B cell (primary cell): Measurements from ENCODE around the gene DHX57. TPM values are rescaled to one million over a fixed set of nuclear protein-coding genes. Genes with fewer than 3 reads are reported as not detected.

ENCODE experiments used
- ATAC-seq: fragments of 200-7000 bp; cut with Tn5 transposase; one replicate; pipeline ENCODE4 v1.10.0; 2021; ENCODE audit warnings: low read depth, mild to moderate bottlenecking, moderate number of reproducible peaks, moderate library complexity
- CTCF ChIA-PET: fragments of 350-600 bp; sonication (Branson Sonifier 250); formaldehyde crosslinking; loops from one replicate; lab custom pipeline; 2021; ENCODE audit warnings: antibody characterized with exemption, inconsistent platforms; lab: Charles Lee
- POLR2A ChIA-PET: fragments of 350-600 bp; sonication (Branson Sonifier 250); formaldehyde crosslinking; loops from one replicate; lab custom pipeline; 2021; ENCODE audit warnings: antibody characterized with exemption; lab: Charles Lee
- DNase-seq: peaks from one replicate; pipeline ENCODE4 v3.0.0; 2013
- H2AFZ ChIP-seq: 2 replicates; pipeline ENCODE4 v1.6.1; 2012; ENCODE audit warnings: mild to moderate bottlenecking, low read depth, low read length; ENCODE audit not compliant: insufficient read depth, poor library complexity, severe bottlenecking
- H3K27ac ChIP-seq, 2 donors: 1 replicate in 1 of 2; 2 replicates in 1 of 2; pipeline ENCODE4 v1.5.1; 2012 to 2013; ENCODE audit warnings: low read length in 2 of 2, mild to moderate bottlenecking in 2 of 2, moderate library complexity in 1 of 2
- H3K27me3 ChIP-seq, 4 experiments: fragments of 200-600 bp in 1 of 4; sonication (generic) in 1 of 4; replicated peaks in 1 of 4; 1 replicate in 2 of 4; 2 replicates in 2 of 4; pipeline versions ENCODE4 v1.6.1 to v1.7.0; 2013 to 2016; ENCODE audit warnings: low read length in 3 of 4, mild to moderate bottlenecking in 2 of 4, mixed read lengths in 1 of 4, moderate library complexity in 1 of 4; ENCODE audit not compliant: insufficient read depth in 4 of 4, control insufficient read depth in 3 of 4; ENCODE audit errors: control extremely low read depth in 1 of 4
- H3K36me3 ChIP-seq, 2 experiments: replicated peaks in 1 of 2; 1 replicate in 1 of 2; 2 replicates in 1 of 2; pipeline versions ENCODE4 v1.6.1 to v1.7.1; 2013; ENCODE audit warnings: low read length in 1 of 2; ENCODE audit not compliant: insufficient read depth in 2 of 2, control insufficient read depth in 1 of 2; ENCODE audit errors: control extremely low read depth in 1 of 2, extremely low read depth in 1 of 2
- H3K4me1 ChIP-seq, 2 donors: fragments of 200-600 bp in 1 of 2; sonication (generic) in 1 of 2; 1 replicate in 1 of 2; 2 replicates in 1 of 2; pipeline versions ENCODE4 v1.5.1 to v1.6.1; 2013 to 2017; ENCODE audit warnings: low read length in 2 of 2; ENCODE audit not compliant: control insufficient read depth in 2 of 2, insufficient read depth in 2 of 2
- H3K4me2 ChIP-seq: replicated peaks from 2 replicates; pipeline ENCODE3; 2012; ENCODE audit warnings: mild to moderate bottlenecking, low read depth, low read length; ENCODE audit not compliant: poor library complexity, severe bottlenecking
- H3K4me3 ChIP-seq, 5 experiments: fragments of 200-600 bp in 1 of 5; sonication (generic) in 1 of 5; 1 replicate in 3 of 5; 2 replicates in 2 of 5; pipeline versions ENCODE4 v1.5.1 to v1.7.0; 2011 to 2016; ENCODE audit warnings: low read length in 4 of 5, mild to moderate bottlenecking in 4 of 5, low read depth in 2 of 5, control low read depth in 1 of 5, moderate library complexity in 1 of 5; ENCODE audit not compliant: insufficient read depth in 1 of 5; ENCODE audit errors: control extremely low read depth in 1 of 5, extremely low read depth in 1 of 5
- H3K79me2 ChIP-seq: fragments of 200-600 bp; sonication (generic); one replicate; pipeline ENCODE4 v1.6.0; 2016; ENCODE audit warnings: low read length; ENCODE audit not compliant: control insufficient read depth, insufficient read depth
- H3K9ac ChIP-seq: fragments of 200-600 bp; sonication (generic); 2 replicates; pipeline ENCODE4 v1.6.1; 2017; ENCODE audit warnings: mild to moderate bottlenecking, low read length, moderate library complexity
- H3K9me3 ChIP-seq, 3 donors: one replicate each; pipeline versions ENCODE4 v1.6.1 to v1.7.1; 2013; ENCODE audit warnings: low read length in 2 of 3; ENCODE audit not compliant: control insufficient read depth in 2 of 3, insufficient read depth in 1 of 3; ENCODE audit errors: control extremely low read depth in 1 of 3
- H4K20me1 ChIP-seq: 2 replicates; pipeline ENCODE4 v1.6.0; 2012; ENCODE audit warnings: mild to moderate bottlenecking, low read length; ENCODE audit not compliant: insufficient read depth, control insufficient read depth, poor library complexity, severe bottlenecking
- H3K27ac Mint-ChIP-seq: one replicate; pipeline ENCODE4 v1.8.0; 2021; ENCODE audit warnings: mixed read lengths
- H3K27me3 Mint-ChIP-seq: one replicate; pipeline ENCODE4 v1.8.0; 2021; ENCODE audit warnings: mixed read lengths
- H3K4me1 Mint-ChIP-seq: one replicate; pipeline ENCODE4 v1.8.0; 2021; ENCODE audit warnings: mixed read lengths
- H3K4me3 Mint-ChIP-seq: one replicate; pipeline ENCODE4 v1.8.0; 2021; ENCODE audit warnings: mixed read lengths
- H3K9me3 Mint-ChIP-seq: one replicate; pipeline ENCODE4 v1.8.0; 2022; ENCODE audit warnings: mixed read lengths; ENCODE audit not compliant: insufficient read depth
- CTCF ChIP-seq: fragments of 200-600 bp; IDR thresholded peaks from one replicate; pipeline ENCODE4 v1.8.0; 2022; ENCODE audit warnings: antibody characterized with exemption, mild to moderate bottlenecking
- EZH2 ChIP-seq: IDR thresholded peaks from 2 replicates; pipeline ENCODE4 v1.6.1; 2012; ENCODE audit warnings: borderline replicate concordance, low read depth, mild to moderate bottlenecking, moderate library complexity, low read length; ENCODE audit not compliant: insufficient read depth, poor library complexity, severe bottlenecking
- WGBS: methylation state at CpG from one replicate; pipeline ENCODE4 v1.1.5; 2013; ENCODE audit warnings: missing lambda C conversion rate; ENCODE audit not compliant: insufficient coverage; 5-methylcytosine and 5-hydroxymethylcytosine counted together
- intact Hi-C: fragments of 100-400 bp; cut with micrococcal nuclease; formaldehyde crosslinking; loops from one replicate; pipeline ENCODE4 v1.10.0; 2022
- polyA plus RNA-seq: library from polyadenylated mRNA; depleted of rRNA; stranded (reverse); fragments of >200 nt; gene quantifications from 2 replicates; pipeline ENCODE4 v1.2.3, GENCODE V29; 2012
- total RNA-seq, 2 donors: library from RNA; stranded (reverse); fragments of 120-200 nt in 1 of 2; gene quantifications; 1 replicate in 1 of 2; 2 replicates in 1 of 2; pipeline versions ENCODE4 v1.2.3 to v1.2.4, GENCODE V29; 2013 to 2022

Gene DHX57
- total and polyA plus RNA-seq, 2 donors (not counting 1 experiment from before 2014, with no cell fraction given): 7.7 to 25.0 TPM

GRCh38 chr2:38889575-38889974 is 13.8 kb upstream of the DHX57 start, which contains the start of gene ARHGEF33:
Gene ARHGEF33 (plus strand): TSS chr2:38889875. CDS start chr2:38919448, 29,573 bp downstream.
- Mint-ChIP-seq H3K27ac (no peak within 1 kb of the TSS), H3K27me3 (no peaks in the 10 kb centered on the region), H3K4me1 (no peaks in the 10 kb centered on the region), H3K9me3 (no peaks in the 10 kb centered on the region), H3K4me3 (no peak within 1 kb of the TSS)
- DNase-seq (no peak), ATAC-seq (no peak)
- no peak within 1 kb of the TSS for H3K4me3 ChIP-seq
- no peaks in the 10 kb centered on the region for H3K79me2 ChIP-seq
- no peaks in the 10 kb centered on the region for H3K4me1 ChIP-seq
- H3K9me3 ChIP-seq: peaks cover 0 to 4% (median 0%) of the 10 kb centered on the region in 3 donors
- TF ChIP-seq EZH2 (no peak), CTCF (no peak)
- H3K27ac ChIP-seq: no peak within 1 kb of the TSS
- intact Hi-C loops: no loop called here
- no peak within 1 kb of the TSS for H3K9ac ChIP-seq
- POLR2A ChIA-PET: no interaction called here
- no peak within 1 kb of the TSS for H2AFZ ChIP-seq
- no peaks in the 10 kb centered on the region for H4K20me1 ChIP-seq
- H3K36me3 ChIP-seq: no peaks in the 10 kb centered on the region
- no peaks in the 10 kb centered on the region for H3K27me3 ChIP-seq
- no peak within 1 kb of the TSS for H3K4me2 ChIP-seq
- WGBS: no CpG with 5 or more reads among the region's 3 CpGs
- CTCF ChIA-PET: no interaction called here

DNA sequence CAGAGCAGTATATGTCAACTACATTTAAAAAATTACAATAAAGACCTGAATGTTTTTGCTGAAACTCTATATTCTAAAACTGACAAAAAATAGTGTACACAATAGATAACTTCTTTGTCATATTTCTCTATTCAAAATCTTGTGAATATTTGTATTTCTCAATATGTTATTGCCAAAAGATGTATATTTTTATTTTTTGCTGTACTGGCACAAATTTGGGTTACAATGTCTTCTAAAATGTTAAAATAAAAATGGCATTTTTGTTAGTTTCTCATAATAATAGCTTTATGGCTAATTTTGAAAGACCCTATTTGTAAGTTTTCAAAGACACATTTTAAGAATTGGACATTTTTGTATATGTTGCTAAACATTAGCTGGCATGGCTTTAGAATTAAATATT is 13.3 kb upstream of the DHX57 start:
- no peak for TF ChIP-seq CTCF
- no peak for TF ChIP-seq EZH2
- Histone ChIP-seq H3K27ac (no peak overlapping the region), H3K27me3 (no peaks in the 10 kb centered on the region), H3K79me2 (no peaks in the 10 kb centered on the region), H3K36me3 (no peaks in the 10 kb centered on the region), H4K20me1 (no peaks in the 10 kb centered on the region), H2AFZ (no peak overlapping the region), H3K4me3 (no peak overlapping the region), H3K9me3 (peaks cover 0 to 4% (median 0%) of the 10 kb centered on the region in 3 donors), H3K4me1 (no peaks in the 10 kb centered on the region), H3K9ac (no peak overlapping the region), H3K4me2 (no peak overlapping the region)
- H3K4me1 Mint-ChIP-seq: no peaks in the 10 kb centered on the region
- H3K9me3 Mint-ChIP-seq: no peaks in the 10 kb centered on the region
- H3K27me3 Mint-ChIP-seq: no peaks in the 10 kb centered on the region
- no peak overlapping the region for H3K27ac Mint-ChIP-seq
- ATAC-seq (no peak), DNase-seq (no peak)
- no peak overlapping the region for H3K4me3 Mint-ChIP-seq
- intact Hi-C loops: no loop called here
- ChIA-PET POLR2A (no interaction called here), CTCF (no interaction called here)
